Neutrophil (primary cell): ENCODE results near the gene NLGN4Y.

Source experiments
- H3K27ac ChIP-seq: fragments of 200-600 bp; sonication (generic); 2 replicates; pipeline ENCODE4 v1.5.1; 2016; ENCODE audit warnings: mild to moderate bottlenecking, moderate library complexity
- H3K27me3 ChIP-seq: fragments of 200-600 bp; sonication (generic); 2 replicates; pipeline ENCODE4 v1.6.0; 2016; ENCODE audit warnings: mild to moderate bottlenecking
- H3K36me3 ChIP-seq: fragments of 200-600 bp; sonication (generic); 2 replicates; pipeline ENCODE4 v1.5.1; 2017
- H3K4me1 ChIP-seq, 2 experiments: fragments of 200-600 bp in 1 of 2; sonication (generic) in 1 of 2; 1 replicate in 1 of 2; 2 replicates in 1 of 2; pipeline versions ENCODE4 v1.5.1 to v1.6.1; 2013 to 2016; ENCODE audit warnings: low read depth in 1 of 2, low read length in 1 of 2, mild to moderate bottlenecking in 1 of 2, moderate library complexity in 1 of 2; ENCODE audit not compliant: control insufficient read depth in 1 of 2, insufficient read depth in 1 of 2
- H3K4me3 ChIP-seq, 2 experiments: fragments of 200-600 bp in 1 of 2; sonication (generic) in 1 of 2; 1 replicate in 1 of 2; 2 replicates in 1 of 2; pipeline ENCODE4 v1.5.1; 2013 to 2016; ENCODE audit warnings: low read depth in 1 of 2, low read length in 1 of 2, mild to moderate bottlenecking in 1 of 2, moderate library complexity in 1 of 2
- H3K9me3 ChIP-seq: fragments of 200-600 bp; sonication (generic); 2 replicates; pipeline ENCODE4 v1.5.1; 2016
- TF ChIP-seq, protein P1 (sequence below): fragments of 200-600 bp; sonication (generic); IDR thresholded peaks from 2 replicates; pipeline ENCODE4 v1.5.1; 2016; ENCODE audit warnings: antibody characterized with exemption

NLGN4Y gene

DNA sequence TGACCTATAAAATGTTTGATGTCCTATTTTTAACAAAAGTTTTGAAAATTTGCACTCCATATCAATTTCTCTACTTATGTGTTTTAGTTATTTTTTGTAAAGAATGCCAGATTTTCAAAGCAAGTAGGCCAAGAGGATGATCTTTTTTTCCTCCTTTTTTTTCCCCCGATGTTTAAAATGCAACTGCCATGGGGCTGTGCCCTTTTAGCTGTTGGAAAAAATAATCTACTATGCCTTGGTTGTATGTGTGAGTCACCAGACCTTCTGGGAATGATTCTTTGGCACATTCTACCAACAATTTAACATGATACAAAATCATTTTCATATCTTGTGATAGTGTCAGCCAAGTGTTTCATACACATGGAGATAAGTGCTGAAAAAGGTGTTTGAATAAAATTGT lies 217.3 kb downstream of the NLGN4Y start:
- H3K36me3 ChIP-seq = no peaks in the 10 kb centered on the region
- TF ChIP-seq, protein P1, sequence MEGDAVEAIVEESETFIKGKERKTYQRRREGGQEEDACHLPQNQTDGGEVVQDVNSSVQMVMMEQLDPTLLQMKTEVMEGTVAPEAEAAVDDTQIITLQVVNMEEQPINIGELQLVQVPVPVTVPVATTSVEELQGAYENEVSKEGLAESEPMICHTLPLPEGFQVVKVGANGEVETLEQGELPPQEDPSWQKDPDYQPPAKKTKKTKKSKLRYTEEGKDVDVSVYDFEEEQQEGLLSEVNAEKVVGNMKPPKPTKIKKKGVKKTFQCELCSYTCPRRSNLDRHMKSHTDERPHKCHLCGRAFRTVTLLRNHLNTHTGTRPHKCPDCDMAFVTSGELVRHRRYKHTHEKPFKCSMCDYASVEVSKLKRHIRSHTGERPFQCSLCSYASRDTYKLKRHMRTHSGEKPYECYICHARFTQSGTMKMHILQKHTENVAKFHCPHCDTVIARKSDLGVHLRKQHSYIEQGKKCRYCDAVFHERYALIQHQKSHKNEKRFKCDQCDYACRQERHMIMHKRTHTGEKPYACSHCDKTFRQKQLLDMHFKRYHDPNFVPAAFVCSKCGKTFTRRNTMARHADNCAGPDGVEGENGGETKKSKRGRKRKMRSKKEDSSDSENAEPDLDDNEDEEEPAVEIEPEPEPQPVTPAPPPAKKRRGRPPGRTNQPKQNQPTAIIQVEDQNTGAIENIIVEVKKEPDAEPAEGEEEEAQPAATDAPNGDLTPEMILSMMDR = no peak
- H3K4me3 ChIP-seq = no peak overlapping the region
- no peaks in the 10 kb centered on the region for H3K9me3 ChIP-seq
- no peaks in the 10 kb centered on the region for H3K27me3 ChIP-seq
- no peaks in the 10 kb centered on the region for H3K4me1 ChIP-seq
- H3K27ac ChIP-seq = no peak overlapping the region

DNA sequence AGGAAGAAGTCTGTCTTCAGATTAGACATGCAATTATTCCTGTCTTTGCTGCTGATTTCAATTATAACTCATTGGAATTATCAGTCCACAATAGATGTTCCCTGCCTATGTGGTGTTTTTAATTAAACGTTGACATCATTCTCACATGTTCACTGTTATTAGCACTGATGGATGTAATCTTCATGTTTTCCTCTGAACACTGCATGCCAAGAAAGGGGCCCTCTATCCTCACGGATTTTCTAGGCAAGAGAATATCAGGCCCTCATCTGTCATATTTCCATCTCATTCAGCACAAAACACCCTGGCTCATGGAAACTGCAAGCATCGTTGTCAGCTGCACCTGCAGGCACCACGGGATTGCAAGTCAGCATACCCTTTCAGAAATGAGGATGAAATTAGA lies 224.0 kb downstream of the NLGN4Y start:
- no peak overlapping the region for H3K4me3 ChIP-seq
- no peaks in the 10 kb centered on the region for H3K27me3 ChIP-seq
- H3K36me3 ChIP-seq = no peaks in the 10 kb centered on the region
- TF ChIP-seq, protein P1 = no peak
- no peak overlapping the region for H3K27ac ChIP-seq
- no peaks in the 10 kb centered on the region for H3K9me3 ChIP-seq
- H3K4me1 ChIP-seq = no peaks in the 10 kb centered on the region

DNA sequence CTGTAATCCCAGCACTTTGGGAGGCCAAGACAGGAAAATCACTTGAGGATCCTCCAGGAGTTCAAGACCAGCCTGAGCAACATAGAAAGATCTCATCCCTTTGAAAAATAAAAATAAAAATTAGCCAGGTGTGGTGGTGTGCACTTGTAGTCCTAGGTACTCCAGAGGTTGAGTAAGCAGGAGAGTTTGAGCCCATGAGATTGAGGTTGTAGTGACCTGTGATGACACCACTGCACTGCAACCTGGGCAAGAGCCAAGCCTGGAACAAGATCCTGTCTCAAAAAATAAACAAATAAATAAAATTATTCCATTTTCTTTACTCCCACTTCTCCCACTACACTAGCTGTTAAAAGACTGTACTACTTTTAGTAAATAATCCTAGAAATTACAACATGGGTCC lies 231.2 kb downstream of the NLGN4Y start:
- no peaks in the 10 kb centered on the region for H3K27me3 ChIP-seq
- no peaks in the 10 kb centered on the region for H3K4me1 ChIP-seq
- H3K9me3 ChIP-seq = no peaks in the 10 kb centered on the region
- no peaks in the 10 kb centered on the region for H3K36me3 ChIP-seq
- TF ChIP-seq, protein P1 = no peak
- H3K27ac ChIP-seq = no peak overlapping the region
- no peak overlapping the region for H3K4me3 ChIP-seq

DNA sequence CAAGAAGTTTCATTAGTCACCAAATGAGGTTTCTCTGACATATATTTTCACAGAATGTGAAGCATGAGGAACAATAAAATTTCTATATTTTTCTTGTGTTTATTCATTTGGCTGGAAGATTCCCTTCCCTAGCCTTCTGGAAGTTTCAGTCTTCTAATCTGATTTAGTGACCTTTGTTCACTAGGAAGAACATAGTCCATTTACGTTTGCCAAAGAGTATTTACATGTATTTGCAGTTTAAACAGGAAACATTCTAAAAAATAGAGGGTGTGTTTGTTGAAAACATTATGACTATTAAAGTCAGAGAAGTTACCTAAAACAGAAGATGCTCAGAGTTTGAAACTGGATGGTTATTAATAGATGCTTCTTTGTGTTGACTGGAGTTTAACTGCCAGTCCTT lies 238.6 kb downstream of the NLGN4Y start:
- Histone ChIP-seq H3K4me3 (no peak overlapping the region), H3K4me1 (no peaks in the 10 kb centered on the region), H3K27ac (no peak overlapping the region), H3K9me3 (no peaks in the 10 kb centered on the region), H3K36me3 (no peaks in the 10 kb centered on the region), H3K27me3 (no peaks in the 10 kb centered on the region)
- TF ChIP-seq, protein P1 = no peak

DNA sequence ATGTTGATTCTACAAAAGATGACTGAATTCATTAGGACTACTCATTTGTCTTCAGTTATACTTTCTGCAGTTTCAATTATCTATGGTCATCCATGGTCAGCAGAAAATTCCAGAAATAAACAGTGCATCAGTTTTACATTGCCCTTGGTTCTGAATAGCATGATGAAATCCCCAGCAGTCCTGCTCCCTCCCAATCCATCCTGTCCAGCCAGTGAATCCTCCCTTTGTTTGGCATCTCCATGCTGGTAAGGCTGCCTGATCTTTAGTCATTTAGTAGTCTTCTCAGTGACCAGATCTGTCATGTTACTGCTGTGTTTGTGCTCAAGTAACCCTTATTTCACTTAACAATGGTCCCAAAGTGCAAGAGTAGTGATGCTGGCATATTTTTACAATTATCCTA lies 239.3 kb downstream of the NLGN4Y start:
- TF ChIP-seq, protein P1 = no peak
- no peak overlapping the region for H3K27ac ChIP-seq
- no peaks in the 10 kb centered on the region for H3K9me3 ChIP-seq
- H3K27me3 ChIP-seq = no peaks in the 10 kb centered on the region
- H3K4me1 ChIP-seq = no peaks in the 10 kb centered on the region
- H3K4me3 ChIP-seq = no peak overlapping the region
- H3K36me3 ChIP-seq = no peaks in the 10 kb centered on the region

DNA sequence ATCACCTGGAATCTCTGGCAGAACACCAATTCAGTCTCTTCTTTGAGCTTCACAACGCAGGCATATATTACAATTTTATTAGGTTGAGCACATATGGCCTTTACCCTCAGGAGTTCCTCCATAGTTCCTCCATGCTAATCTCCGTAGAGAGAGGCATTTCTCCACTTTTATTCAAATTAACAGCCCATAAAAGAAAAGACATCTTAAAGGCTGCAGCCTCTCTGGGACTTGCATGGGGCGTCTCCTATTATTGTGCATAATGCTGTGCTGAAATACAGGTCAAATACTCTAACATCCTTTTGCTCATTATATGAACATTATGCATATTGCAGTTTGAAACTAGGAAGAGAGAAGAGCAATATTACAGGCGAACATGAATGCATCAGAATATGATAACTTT lies 253.9 kb downstream of the NLGN4Y start:
- TF ChIP-seq, protein P1 = no peak
- H3K27ac ChIP-seq = no peak overlapping the region
- H3K4me3 ChIP-seq = no peak overlapping the region
- H3K4me1 ChIP-seq = no peaks in the 10 kb centered on the region
- no peaks in the 10 kb centered on the region for H3K9me3 ChIP-seq
- no peaks in the 10 kb centered on the region for H3K27me3 ChIP-seq
- no peaks in the 10 kb centered on the region for H3K36me3 ChIP-seq
